Stimulated activated CD4-positive, alpha-beta T cell treated with anti-CD3 and anti-CD28 coated beads, Interleukin-2, amount 100 ng/mL, for 48 hours (primary cell): ENCODE data around the gene TTC31.

ENCODE experiments used
- DNase-seq, 2 donors: peaks; one replicate each; pipeline ENCODE4 v3.0.0-alpha.2; 2020

TTC31 gene

DNA sequence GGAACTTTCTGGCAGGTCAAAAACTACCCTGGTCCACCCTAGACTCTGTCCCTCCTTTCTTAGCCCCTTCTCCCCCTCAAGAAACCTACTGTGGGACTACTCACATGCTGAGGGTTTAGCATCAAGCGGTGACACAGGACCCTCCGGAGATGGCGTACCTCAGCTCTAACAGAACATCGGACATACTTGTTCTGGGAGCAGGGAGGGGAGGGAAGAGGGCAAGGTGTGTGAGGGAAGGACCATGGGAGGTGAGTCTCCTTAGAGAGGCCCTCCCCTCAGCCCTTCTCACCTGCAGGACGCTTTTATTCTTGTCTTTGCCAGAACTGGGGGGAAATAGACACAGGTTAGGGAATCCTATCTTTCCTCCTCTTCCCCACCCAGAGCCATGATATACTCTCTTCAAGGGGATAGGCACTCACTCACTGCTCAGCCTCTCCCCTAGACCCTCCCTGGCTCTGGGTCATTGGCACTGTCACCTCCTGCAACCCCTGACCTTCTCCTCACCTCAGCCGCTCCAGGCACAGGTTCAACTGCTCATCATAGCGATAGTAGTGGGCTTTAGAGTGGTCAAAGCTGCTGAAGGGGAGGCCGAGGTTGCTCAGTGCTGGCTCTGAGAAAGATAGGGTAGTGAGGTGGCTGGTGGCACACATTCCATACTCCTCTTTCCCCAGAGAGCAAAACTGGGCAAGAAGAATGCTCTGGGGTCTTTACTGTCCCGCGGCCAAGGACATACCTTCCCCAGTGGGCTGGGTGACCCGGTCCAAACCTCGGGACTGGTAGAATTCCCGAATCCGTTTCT is 22.8 kb downstream of the TTC31 start:
- DNase-seq = no peak

DNA sequence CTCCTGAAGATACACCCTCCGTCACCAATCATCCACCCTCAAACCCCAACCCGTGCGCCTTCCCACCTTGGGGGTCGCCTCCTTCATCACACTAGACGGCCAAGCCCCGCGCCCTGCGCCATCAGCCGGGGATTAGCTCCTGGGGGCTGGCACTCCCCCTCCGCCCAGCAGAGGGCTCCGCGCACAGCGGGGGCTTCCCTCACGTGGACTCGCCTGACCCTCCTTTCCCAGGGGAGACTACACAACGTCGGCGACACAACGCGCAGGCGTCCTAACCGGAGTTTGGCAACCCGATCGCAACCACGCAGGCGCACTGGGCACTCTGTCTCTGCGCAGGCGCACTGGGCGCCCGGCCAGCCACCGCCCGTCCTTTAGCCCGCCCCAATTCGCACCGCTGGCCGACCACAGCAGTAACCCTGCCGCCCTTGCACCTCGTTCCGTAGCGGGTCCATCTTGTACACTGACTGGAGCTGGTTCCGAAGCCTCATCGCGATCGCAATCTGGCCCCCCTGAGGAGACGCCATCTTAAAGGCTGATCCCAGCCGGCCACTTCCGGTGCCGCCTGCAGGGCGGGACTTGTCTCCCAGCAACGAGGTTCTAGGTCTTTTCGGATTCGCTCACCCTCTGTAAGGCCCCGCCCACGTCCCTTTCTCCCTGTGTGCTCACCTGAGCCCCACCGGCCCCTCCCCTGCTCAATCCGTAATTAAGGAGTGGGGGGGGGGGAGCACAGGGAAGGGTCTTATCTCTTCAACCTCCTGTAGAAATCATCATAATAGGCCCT is 24.5 kb downstream of the TTC31 start, which contains the start of gene PCGF1:
Gene PCGF1 (minus strand): TSS at position 551 of the 781 bp plus-strand sequence. CDS start 27 bp downstream, at position 524.
- peak; percentile 96 to 99 for DNase-seq

DNA sequence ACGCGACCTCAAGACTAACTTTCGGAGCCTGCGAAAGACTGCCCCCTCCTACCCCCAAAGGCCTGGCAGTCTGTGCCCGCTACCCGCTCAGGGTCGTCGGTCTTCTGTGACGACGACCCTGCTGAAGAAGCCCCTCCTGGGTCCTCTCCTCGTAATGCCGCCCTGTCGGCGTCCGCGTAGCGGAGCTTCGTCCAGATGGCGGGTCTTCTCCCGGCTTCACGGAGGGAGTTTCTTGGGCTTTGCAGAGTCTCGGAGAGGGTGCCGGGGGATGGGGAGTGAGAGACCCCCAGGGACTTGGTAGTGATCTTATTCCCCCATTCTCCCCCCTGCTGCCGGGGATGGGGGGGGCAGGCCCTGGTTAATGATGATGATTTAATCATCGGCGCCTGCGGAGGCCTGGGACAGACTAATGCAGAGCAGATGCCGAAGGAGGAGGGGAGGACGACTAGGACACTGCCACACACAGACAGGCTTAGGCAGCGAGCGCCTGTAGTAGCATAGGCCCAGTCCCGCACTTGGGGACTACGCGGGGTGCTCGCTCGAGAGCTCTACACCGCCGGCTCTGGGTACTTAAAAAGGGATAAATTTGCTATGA is 25.1 kb downstream of the TTC31 start:
- DNase-seq = no peak

DNA sequence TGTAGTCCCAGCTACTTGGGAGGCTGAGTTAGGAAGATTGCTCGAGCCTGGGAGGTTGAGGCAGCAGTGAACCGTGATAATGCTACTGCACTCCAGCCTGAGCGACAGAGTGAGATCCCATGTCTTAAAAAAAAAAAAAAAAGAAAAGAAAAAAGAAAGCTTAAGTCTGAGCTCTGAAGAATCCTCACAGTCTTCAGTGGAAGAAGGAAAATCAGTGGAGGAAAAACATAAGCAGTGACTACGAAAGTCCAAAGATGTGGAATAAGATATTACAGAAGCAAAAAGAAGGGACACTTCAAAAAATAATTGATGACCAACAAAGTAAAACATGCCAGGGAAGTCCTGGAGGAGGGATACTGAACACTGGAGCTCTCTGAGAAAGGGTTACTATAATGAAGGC is 27.4 kb downstream of the TTC31 start:
- DNase-seq = no peak

DNA sequence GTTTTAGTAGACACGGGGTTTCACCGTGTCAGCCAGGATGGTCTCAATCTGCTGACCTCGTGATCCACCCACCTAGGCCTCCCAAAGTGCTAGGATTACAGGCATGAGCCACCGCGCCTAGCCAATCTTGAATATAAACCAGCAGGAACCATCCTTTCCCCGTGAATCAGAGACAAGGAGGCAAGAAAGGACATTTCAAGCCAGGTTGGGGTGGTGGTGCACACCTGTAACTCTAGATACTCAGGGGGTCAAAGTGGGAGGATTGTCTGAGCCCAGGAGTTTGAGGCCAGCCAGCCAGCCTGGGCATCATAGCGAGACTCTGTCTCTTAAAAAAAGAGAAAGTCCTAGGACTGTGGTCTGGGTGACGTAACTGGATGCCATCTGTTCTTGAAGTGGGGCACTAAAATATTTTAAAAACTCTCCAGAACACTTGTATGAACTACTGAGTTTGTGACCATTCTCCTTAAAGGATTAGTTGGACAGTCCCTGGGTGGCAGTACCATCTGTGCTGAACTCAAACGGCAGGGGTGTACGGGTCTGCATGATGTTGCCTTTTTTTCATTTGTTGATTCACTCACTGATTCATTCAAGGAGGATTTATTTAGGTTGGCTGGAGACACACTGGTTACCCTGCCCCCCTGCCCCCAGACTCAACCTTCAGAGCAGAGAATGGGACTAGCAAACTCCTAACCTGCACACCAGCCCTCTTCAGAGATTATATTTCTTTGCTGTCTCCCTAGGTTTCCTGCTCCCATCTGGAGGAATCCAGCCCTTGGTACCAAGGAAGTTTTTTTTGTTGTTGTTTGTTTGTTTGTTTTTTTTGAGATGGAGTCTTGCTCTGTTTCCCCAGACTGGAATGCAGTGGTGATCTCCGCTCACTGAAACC is 28.5 kb downstream of the TTC31 start:
- DNase-seq = no peak

DNA sequence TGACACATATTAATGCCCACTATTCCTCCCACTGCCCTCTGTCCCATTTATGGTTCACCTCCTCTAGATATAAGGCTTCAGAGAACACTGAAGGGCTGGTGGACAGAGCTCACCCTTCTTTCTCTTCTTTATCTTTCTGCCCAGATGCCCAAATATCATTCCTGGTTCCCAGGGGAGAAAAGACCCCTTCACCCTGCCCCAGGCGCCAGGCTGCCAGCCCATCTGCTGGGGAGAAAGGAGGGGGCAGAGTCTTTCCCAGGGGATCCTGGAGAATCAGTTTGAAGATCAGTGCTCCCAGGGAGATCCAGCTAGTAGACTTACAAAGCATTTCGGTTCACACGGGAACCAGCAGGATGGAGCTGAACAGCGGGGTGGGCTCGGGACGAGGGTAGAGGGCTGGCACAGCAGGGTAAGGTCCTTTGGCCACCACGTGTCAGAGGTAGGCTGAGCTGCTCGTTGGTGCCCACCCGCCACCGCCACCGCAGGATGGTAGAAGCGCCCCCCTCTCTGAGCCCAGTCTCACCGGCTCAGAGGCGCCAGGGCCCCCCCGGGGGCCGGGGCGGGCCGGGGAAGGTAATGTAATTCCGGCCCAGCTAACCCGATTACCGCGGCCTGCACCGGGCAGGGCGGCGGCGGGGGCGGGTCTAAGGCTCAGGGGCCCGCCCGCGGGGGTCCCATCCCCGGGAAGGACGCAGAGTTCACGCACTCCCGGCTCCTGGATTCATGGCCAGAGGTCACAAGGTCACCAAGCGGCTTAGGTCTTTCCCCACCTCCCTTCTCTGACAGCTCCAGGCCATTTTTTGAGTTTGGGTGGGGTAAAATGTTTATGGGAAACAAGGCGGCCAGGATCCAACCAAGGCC is 30.1 kb downstream of the TTC31 start:
- no peak for DNase-seq

DNA sequence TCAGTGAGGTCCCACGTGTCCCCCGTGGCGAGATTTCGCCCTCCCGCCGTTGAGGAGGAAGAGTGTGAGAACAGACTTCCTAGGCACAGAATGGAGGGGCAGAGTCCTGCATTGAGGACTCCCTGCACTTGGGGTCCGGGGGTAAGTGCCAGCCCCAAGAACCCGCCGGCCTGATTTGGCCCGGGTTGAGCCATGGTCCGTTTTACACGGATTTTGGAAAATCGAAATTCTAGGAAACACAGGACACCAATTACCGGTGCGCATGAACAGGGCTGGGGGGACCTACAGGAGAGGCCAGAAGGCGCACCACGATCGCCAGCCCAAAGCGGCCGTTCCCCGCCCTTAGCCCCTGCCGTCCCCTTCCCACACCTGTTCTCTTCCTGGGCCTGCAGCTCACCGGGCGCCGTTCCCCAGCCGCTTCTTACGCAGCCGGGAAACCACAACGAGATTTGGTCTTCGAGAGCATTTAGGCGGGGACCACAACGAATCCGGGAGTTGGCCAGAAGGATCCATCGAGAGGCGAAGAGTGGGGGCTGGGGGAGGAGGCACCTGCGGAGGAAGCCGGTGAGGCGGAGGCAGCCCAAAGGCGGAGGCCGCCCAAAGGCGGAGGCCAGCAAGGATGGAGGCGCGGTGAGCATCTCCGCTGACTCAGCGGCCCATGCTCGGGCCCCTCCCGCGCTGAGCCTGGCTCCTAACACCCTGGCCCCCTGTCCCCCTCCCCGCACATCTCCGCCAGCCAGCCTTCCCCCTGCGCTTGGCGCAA is 30.9 kb downstream of the TTC31 start:
- DNase-seq = no peak

DNA sequence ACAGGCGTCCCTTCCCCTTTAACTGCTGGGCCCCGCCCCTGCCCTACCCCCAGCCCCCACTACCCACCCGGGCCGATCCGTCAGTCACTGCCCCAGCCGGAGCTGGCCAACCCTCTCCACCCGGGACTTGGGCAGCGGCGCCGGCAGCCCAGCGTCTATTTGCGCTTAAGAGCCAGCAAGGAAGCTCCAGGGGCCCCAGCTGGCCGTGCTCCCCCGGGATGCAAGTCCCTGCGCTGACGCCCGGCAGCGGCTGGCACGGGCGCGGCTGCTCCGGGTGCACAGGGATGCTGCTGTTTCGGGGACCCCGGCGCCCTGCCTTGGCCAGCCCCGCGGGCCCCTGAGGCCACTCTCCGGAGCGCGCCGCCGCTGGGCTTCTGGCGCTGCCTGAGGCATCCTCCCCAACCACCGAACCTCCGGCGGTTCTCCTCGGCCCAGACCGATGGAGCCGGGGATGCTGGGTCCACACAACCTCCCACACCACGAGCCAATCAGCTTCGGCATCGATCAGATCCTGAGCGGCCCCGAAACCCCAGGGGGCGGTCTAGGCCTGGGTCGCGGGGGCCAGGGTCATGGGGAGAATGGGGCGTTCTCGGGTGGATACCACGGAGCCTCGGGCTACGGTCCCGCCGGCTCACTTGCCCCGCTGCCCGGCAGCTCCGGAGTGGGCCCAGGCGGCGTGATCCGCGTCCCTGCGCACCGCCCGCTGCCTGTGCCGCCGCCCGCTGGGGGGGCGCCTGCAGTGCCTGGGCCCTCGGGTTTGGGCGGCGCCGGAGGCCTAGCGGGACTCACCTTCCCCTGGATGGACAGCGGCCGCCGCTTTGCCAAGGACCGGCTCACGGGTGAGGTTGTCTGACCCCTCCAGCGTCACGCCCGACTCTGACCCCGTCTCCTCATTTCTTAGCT is 31.7 kb downstream of the TTC31 start, which contains the start of gene TLX2:
Gene TLX2 (plus strand): TSS at position 83 of the 903 bp plus-strand sequence. CDS start 357 bp downstream, at position 440.
- DNase-seq = no peak

DNA sequence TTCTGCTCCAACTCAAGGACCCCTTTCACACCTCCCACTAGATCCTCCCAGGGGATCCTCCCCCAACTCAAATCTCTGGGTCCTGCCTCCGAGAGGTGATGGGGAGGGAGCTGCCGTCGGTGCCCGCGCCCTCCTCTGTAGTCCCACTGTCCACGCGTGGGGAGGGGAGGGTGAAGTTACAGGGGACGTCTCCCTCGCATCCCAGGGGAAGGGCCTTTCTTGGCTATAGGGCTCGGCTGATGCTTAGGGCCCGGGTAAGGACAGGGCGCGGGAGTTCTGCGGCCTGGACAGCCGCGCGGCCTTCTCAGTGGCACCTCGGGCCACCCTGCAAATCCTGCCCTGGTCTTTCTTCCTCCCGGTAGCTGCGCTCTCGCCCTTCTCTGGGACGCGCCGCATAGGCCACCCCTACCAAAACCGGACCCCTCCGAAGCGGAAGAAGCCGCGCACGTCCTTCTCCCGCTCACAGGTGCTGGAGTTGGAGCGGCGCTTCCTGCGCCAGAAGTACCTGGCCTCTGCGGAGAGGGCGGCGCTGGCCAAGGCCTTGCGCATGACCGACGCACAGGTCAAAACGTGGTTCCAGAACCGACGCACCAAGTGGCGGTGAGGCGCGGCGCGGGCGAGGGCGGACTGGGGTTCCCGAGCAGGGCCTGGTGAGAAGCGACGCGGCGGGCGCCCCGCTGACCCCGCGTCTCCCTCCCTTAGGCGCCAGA is 32.5 kb downstream of the TTC31 start:
- DNase-seq = no peak

DNA sequence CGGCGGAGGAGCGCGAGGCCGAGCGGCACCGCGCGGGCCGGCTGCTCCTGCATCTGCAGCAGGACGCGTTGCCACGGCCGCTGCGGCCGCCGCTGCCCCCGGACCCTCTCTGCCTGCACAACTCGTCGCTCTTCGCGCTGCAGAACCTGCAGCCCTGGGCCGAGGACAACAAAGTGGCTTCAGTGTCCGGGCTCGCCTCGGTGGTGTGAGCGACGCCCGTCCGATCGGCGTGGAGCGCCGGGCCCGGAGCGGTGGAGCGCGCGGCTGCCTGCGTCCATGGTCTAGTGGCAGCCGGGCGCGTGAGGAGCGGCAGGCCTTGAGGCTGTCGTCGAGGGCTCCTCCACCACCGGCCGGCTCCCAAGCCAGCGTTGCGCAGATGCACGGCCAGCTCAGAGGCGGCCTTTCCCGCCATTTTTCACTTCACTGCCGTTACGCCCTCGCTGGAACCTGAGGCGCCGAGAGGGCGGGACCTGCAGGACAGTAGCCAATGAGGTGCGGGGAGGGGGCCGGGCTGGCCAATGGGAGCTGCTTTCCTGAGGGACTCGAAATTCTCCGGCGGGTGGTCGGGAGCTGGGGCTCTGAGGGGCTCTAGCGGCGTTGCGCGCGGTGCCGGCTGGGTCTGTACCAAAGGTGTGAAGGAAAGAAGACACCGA is 33.2 kb downstream of the TTC31 start:
- DNase-seq = peak; percentile 62 to 67

DNA sequence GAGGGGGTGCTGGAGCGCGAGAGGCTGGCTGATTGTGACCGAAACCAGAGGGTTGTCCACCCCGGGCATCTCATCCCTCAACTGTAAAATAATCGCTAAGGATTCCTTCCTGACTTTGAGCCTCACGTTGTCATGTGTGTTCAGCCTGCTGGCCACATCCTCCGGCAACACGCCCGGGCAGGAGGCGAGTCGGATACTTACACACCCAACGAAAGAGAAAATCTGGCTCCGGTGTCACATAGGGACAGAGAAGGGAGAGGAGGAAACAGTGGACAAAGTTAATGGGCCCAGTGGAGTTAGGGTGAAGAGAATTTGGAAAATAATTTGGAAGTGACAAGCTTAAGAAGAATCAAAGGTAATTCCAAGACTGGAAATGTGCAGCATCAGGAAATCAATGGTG is 33.8 kb downstream of the TTC31 start:
- DNase-seq = no peak

DNA sequence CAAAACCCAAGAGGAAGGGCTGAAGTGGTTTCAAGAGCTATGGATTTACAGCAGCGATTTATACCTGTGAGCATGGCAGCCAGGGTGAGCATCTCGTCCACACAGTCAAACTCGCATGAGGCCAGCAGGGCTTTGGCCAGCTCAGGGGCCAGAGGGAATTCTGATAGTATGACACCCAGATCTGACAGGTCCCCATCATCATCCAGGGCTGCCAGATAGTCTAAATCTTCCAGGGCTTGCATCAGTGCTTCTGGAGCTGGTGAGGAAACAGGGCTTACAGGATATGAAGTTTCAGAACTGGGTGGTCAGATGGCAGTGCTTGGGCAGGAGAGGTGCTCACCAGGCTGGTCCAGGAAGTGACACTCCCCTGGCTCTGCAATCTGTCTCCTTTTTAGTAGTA is 39.6 kb downstream of the TTC31 start:
- no peak for DNase-seq

DNA sequence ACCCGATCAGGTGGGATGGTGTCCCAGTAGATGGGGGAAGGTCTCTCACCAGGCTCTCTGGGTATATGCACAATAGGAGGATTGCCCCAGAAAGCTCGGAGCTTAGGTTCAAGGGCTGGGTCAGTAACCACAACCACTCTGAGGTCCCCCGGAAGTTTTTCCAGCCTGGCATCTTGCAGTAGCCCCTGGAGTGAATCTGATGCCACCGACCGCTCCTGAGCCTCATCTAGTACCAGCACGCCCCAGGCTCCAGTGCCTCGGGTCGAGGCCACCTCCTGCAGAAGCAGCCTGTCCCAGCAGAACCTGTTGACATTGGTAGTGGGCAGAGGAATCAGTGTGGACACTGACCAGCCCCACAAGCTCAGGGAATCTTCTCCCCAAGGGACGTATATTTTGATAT is 41.1 kb downstream of the TTC31 start:
- no peak for DNase-seq

DNA sequence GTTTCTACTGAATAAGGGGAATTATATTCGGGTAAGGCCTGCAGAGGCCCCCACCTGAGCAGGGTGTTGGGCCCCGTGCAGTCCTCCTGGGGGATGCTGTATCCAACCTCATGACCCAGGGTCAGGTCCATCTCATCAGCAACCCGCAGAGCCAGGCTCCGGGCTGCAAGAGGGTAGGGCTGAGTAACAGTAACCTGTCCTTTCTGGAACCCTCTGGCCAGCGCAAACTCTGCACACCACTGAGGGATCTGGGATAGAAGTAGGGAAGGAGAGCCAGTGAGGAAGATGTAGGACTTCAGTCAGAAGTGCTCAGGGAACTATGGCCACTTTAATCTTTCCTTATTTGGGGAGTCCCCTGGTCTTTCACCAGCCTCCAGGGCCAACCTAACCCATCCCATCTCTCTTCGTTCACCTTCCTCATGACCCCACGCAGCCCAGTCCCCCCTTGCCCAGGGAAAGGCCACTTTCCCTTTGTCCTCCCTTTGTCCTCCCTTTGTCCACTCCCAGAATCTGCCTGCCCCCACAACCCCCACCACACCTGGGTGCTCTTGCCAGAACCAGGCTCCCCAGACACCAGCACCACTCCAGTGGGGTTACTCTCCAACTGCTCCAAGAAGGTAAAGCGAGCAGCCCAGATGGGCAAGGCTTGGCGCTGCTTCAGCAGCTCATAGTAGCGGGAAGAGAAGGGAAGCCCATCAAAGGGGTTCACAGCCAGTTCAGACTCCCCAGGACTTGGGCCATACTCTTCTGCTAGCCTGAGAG is 42.3 kb downstream of the TTC31 start:
- no peak for DNase-seq

DNA sequence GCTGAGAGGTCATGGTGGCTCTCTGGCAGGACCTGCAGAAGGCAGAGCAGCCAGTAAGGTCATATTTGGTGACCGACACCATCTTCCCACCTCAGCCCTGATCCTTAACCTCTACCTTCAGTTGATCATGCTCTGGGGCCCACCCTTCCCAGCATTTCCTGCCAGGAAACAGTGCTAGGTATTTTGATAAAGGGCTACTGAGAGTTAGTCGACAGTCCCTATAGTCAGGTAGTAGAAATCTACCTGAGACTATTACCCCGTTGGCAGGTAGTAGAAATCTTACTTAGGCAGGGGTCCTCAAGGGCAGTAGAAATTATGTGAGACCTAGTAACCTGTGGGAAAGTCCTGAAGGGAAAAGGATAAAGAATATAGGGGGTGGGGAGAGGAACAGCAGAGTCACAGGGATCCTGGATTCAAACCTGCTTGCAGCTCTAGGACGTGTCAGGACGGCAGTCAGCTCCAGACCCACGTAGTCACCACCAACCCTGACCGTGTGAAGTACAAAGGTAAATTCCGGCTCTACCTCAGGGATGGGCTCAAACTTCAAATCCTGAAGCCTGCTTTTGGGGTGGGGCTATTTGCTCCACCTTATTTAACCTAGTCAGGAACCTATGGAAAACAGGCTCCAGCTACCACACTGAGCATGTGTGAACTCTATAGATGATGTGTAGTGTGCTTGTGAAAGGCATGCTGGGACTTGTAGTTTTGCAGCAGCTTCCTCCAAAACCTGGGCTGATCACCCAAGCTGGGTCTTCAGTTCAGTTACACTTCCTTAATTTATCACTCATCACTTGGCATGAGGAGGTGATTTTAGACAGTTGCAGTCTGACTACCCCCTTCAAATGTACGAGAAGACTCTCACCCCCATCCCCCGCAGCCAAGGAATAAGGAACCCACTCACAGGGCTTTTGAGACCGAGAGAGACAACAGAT is 43.1 kb downstream of the TTC31 start, which contains the start of gene DQX1:
Gene DQX1 (minus strand): TSS at position 515 of the 932 bp plus-strand sequence. CDS start 502 bp downstream, at position 13.
- DNase-seq = no peak

DNA sequence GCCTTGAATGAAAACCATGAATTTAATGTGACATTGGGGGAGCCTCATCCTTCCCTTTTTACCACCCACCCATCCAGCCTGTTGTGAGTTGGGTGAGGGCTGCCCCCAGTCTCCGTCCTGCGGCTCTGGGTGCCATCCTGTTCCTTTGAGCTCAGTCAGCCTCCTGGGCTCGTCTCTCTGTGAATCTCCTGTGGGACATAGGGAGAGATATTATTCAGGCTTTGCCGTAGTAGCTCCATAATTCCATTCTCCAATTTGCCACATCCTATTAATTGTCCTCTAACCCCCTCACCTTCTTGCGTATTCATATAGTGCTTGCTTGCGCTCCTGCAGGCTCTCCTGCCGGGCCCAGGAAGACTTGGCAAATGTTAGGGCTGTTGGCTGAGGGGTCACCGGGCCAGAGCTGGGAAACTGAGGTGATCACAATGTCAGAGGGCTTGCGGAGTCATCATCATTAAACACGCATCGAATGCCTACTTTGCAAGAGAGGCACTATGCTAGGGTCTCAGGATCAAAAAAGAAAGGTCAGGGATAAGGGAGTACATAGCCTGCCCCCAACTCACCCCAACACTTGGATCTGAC is 43.9 kb downstream of the TTC31 start:
- DNase-seq = no peak
